OCI-LY3 (cell line): ENCODE results near the gene CNTN2.

ENCODE experiments used
- CTCF ChIP-seq: fragments of 200-600, 300-600 bp; sonication (generic); IDR thresholded peaks from 2 replicates; pipeline ENCODE4 v1.5.1; 2014; ENCODE audit warnings: antibody characterized with exemption, low read length, low read depth
- EZH2phosphoT487 ChIP-seq: fragments of 200-600 bp; shearing (Covaris generic); IDR thresholded peaks from 2 replicates; pipeline ENCODE4 v1.6.1; 2018; ENCODE audit warnings: antibody characterized with exemption, mixed run types, low read depth

- TF ChIP-seq CTCF (no peak), EZH2phosphoT487 (no peak)
These were observed 48.2 kb downstream of the CNTN2 start for GRCh38 chr1:205091043-205091740.
